SW480 (cell line): Measurements from ENCODE around the gene PLA2G4C.
A peak's percentile ranks its signal among the peaks of the same experiment; 100 is the strongest.

Experiments
- DNase-seq: peaks from one replicate; pipeline ENCODE4 v3.0.0-alpha.2; 2016; ENCODE audit warnings: low spot score

The PLA2G4C gene

DNA sequence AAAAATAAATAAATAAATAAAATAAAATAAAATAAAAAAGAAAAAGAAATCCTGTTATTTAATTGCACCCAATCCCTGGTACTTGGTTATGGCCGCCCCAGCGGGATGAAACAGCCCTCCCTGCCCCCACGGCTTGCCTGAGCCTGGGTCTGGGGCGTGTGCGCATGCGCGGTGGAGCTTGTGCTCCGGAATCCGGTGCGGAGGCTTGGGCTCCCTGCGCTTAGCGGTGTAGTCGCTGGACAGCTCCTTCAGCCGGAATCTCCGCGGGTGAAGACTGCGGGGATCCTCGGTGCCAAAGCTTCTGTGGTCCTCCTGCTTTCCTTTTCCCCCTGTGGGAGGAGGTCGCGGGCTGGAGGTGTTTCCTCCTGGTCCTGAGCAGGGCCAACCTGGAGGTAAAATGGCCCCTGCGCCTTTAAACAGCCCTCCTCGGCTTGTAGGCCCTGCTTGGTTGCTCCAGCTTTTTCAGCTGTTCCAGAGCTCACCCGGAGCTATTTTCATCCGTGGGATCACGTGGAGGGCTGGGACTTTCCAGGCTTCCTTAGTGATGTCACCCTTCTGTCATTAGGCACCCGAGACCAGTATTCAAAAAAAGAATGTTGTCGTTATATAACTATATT, at the start of gene PLA2G4C:
PLA2G4C (minus strand) TSS at position 468 of the 617 bp plus-strand sequence. CDS start 4,288 bp downstream, outside the sequence.
- DNase-seq: peak; percentile 86

- DNase-seq: no peak
Observed at GRCh38 chr19:48158210-48158790, 47.7 kb upstream of the PLA2G4C start.

GRCh38 chr19:48154003-48154402, 43.4 kb upstream of the PLA2G4C start:
- no peak for DNase-seq

- peak; percentile 57 for DNase-seq
Observed at GRCh38 chr19:48152551-48152950, 41.9 kb upstream of the PLA2G4C start.

DNA sequence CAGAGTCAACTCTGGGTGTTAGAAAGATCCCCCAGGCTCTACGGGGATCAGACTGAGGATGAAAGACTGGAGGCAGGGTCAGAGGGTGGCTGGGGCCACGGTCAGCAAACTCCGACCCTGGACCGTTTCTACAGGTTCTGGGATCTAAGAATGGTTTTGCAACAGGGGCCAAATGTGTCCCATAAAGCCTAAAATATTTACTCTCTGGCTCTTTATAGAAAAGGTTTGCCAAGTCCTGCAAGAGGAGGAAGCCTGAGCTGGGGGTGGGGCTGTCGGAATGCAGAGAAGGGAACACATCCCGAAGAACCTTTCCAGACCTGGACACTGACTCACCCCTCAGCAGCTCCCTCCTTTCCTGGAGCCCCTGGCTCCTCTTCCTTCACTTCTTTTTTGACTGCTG, 38.8 kb upstream of the PLA2G4C start:
- DNase-seq: no peak

- DNase-seq: no peak
Observed at GRCh38 chr19:48148576-48148975, 38.0 kb upstream of the PLA2G4C start.

DNA sequence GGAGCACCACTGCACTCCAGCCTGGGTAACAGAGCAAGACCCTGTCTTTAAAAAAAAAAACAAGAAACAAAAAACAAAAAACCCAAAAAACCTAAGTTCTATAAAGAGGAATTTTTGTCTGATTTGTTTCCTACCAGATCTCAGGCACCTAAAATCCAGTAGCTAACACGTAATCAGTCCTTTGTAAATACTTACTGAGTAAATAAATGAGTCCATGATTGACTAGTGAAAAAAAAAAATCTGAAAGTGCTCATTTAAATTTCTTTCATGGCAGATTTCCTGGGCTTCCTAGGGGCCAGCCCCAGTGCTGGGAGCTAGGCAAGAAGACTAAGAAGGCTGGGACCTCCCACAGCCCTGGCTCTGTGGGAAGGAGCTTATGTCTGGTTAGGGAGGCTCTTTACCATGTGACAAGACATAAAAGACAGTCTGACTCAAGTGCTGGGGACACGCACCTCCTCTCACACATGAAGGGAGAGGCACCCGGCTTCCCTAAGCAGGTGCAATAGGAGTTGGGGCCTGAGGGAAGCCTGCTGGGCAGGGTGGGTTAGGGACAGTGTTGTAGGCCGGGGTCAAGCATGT, 37.1 kb upstream of the PLA2G4C start:
- DNase-seq: no peak

DNA sequence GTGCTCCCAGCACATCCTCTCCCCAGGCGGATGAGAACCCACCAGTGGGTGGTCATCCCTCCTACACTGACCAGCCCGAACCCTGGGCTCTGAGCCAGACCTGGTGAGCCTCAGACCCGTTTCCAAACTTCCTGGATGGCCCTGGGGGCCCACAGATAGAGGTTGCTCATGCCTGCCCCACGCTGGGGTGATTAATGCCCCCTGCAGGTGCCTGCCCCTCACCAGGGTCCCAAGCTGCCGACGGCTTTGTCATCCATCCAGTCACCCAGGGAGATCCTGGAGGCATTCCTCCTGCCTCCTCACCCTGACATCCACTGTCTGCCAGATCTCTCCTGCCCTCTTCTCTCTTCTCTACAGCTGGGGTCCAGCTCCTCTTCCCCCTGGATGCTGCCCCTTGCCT, 28.4 kb upstream of the PLA2G4C start:
- DNase-seq: no peak

DNA sequence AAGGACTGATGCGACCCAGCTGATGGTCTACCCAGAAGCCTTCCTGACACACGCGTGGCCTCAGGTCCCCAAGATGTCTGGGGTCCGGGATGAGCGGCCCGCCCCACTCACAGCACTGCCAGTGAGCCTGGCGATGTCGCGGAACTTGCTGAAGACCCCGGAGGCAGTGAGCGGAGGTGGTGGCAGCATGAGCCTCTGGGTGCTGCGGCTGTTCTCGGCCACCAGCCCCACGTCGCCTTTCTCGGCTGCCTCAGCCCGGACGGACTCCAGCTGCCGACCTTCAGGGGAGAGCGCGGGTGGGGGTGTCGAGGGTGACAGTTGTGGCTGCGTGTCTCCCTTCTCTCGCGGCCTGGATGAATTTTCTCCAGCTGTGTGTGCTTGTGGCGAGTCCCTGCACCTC, 26.8 kb upstream of the PLA2G4C start:
- no peak for DNase-seq

DNA sequence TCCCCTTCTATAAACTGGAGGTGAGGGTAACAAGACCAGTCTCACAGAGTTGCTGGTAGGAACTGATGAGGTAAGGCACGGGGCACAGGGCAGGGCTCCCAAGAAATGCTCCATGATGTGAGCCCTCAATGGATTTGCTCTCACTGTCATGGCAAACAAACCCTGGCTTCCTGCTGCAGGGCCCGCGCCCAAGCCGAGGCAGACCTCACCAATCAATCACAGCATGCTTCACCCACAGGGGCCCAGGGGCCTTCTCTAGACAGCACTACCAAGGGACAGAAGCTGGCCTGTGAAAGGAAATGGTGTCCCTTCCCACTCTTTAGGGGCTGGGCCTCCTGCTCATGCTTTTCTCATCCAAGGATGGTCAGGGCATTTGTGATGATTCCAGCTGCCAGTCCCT, 25.9 kb upstream of the PLA2G4C start:
- DNase-seq: no peak

GRCh38 chr19:48135411-48135810, 24.8 kb upstream of the PLA2G4C start:
- DNase-seq: no peak

DNA sequence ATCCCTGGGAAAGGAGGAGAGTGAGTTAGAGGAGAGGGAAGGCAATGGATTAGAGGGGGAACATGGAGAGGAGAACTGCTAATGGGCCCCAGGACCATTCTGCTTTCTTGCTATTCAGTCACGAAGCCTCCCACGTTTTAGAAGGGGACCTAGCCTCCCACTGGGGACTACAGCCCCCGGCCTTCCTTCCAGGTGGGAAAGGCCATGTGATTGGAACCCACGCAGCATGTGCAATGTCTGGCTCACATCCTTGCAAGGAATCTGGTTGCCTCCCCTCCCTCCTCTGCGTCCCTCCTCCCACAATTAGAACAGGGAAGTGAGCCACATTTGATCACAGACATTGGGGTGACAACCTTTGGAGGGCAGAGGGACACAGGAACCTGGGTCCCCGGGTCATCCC, 22.5 kb upstream of the PLA2G4C start:
- no peak for DNase-seq

GRCh38 chr19:48127561-48127960, 16.9 kb upstream of the PLA2G4C start:
- no peak for DNase-seq

DNA sequence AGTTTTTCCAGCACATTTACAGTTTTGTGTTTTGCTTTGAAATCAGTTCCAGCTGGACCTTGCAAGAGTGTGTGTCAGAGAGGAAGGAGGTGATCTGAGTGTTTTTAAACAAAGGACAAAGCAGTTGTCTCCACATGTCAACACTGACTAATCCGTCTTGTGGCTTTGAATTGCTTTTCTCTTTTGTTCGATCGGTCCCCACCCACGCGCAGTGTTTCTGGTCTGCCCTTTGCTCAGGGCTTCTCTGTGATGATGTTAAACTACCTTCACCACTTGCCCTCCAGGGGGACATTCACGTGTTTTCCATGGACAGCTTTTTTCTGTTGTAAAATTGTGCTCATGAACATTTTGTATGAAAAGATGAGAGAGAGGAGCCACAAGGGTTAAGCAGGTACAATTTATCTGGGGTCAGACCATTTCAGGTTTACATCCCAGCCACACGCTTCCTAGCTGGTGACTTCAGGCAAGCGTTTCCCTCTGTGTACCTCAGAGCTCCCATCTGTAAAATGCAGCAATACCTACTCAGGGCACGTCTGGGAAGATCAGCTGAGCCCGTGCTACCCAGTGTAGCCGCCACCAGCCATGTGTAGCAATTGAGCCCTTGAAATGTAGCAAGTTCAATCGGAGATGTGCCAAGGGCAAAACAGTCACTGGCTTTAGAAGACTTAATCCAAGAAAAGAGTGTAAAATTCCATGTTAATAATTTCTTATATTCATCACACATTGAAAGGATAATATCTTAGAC, 13.5 kb upstream of the PLA2G4C start:
- DNase-seq: peak; percentile 98

GRCh38 chr19:48122421-48122820, 11.8 kb upstream of the PLA2G4C start:
- DNase-seq: no peak

GRCh38 chr19:48121909-48122371, 11.3 kb upstream of the PLA2G4C start:
- no peak for DNase-seq

GRCh38 chr19:48121066-48121465, 10.4 kb upstream of the PLA2G4C start:
- DNase-seq: no peak

DNA sequence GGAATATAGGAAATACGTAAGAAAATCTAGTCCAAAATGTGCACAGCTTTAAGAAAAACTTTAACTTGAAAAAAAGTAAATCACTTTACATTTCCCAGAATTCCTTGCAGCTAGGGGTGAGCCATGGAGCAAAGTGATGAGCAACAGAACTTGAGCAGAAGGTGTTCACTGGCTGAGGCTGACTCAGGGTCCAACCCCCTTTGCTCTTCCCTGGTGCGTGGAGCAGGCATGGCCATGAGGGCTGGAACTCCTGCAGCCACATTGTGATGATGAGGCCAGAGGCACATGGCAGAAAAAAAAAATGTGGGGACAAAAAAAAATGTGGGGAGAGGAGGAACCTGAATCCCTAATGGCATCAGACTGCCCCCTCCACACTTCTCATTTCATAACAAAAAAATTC, 9.9 kb upstream of the PLA2G4C start:
- no peak for DNase-seq

- no peak for DNase-seq
Observed at GRCh38 chr19:48118131-48118517, 7.5 kb upstream of the PLA2G4C start.

DNA sequence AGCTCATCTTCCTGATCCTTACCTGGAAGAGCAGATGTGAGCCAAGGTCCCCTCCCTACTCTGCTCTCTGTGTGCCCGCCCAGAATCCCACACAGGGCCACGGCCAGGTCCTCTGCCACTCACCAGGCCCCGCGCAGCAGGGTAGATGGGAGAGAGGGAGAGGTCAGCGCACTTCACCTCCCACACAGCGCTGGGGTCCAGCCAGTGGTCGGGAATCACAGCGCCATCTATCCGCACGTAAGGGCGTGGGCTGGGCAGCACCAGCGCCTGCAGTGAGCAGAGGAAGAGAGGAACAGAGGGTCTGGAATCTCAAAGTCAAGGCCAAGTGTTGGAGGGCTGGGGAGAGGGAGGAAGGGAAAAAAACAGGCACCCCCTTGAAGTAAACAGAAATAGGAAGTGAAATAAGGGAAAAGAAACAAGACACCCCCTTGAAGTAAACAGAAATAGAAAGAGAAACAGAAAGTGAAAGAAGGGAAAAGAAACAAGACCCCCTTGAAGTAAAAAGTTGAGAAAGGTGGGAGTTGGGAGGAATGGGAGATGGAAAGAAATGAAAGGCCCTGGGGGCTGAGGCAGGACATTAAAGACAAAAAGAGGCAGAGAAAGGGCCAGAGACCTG, 7.0 kb upstream of the PLA2G4C start:
- no peak for DNase-seq

DNA sequence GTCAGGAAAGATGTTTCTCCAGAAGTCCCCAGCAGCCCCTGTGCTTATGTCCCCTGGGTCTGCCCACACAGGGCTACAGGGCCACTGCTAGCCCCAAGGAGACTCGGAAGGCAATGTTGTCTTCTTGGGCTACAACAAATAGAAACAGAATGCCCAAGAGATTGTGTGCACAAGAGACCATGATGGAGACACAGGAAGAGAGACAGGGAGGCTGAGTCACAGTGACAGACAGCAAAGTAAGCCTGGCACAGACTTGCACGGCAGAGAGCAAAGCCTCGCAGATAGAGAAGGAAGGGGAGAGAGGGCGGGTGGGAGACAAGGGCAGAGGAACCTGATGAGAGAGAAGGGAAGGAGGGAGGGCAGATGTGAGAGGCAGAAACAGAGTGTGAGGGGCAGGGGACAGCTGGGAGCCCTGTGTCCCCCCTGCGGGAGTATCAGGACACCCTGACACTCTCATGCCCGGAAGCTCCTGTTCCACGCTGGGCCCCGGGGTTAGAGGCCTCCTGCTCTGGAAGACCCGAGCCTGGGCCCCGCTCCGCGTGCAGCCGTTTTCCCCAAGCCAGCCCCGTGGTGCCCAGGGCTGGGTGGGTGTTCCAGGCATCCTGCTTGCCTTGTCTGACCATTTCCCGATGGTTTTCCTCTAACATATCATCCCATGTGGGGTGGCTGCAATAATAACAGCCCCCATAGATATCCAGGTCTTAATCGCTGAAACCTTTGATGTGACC, 2.7 kb upstream of the PLA2G4C start:
- DNase-seq: no peak

GRCh38 chr19:48111280-48111679, 663 bp upstream of the PLA2G4C start:
- DNase-seq: peak; percentile 23
